ENCODE results near the gene NXPE2.

NXPE2 gene

GRCh38 chr11:114745150-114745671, 66.9 kb downstream of the NXPE2 start:
- FAIRE-seq (no peak), DNase-seq (ENCODE audit: insufficient read length, low spot score) (no peak)
- no peak for TF ChIP-seq CTCF (IDR thresholded peaks at IDR 0.05; ENCODE audit: insufficient read depth, missing control alignments)

- no peak for FAIRE-seq
- DNase-seq (ENCODE audit: insufficient read length, low spot score) = no peak
- no peak for TF ChIP-seq CTCF (IDR thresholded peaks at IDR 0.05; ENCODE audit: insufficient read depth, missing control alignments)
Measured at GRCh38 chr11:114746013-114746412, 67.7 kb downstream of the NXPE2 start.

All from D721Med (cell line).